Colonic mucosa (tissue), 4 donors: ENCODE measurements around the gene BLOC1S2. TPM values are rescaled to one million over a fixed set of nuclear protein-coding genes. Genes with fewer than 3 reads are reported as not detected.

Experiments used
- DNase-seq: peaks from one replicate; pipeline ENCODE4 v3.0.0-alpha.2; 2020
- H3K27ac ChIP-seq: fragments of 200-600 bp; one replicate; pipeline ENCODE4 v1.8.0; 2021
- H3K27me3 ChIP-seq: fragments of 200-600 bp; one replicate; pipeline ENCODE4 v1.8.0; 2021
- H3K36me3 ChIP-seq: fragments of 200-600 bp; one replicate; pipeline ENCODE4 v1.8.0; 2021
- H3K4me1 ChIP-seq: fragments of 200-600 bp; one replicate; pipeline ENCODE4 v1.8.0; 2021; ENCODE audit warnings: mild to moderate bottlenecking
- H3K4me3 ChIP-seq: fragments of 200-600 bp; one replicate; pipeline ENCODE4 v1.8.0; 2021
- H3K9ac ChIP-seq, 2 donors: one replicate each; pipeline ENCODE4 v1.7.0; 2013; ENCODE audit warnings: control low read depth in 2 of 2, low read depth in 2 of 2, low read length in 2 of 2
- H3K9me3 ChIP-seq: fragments of 200-600 bp; one replicate; pipeline ENCODE4 v1.8.0; 2021
- intact Hi-C: fragments of 100-400 bp; cut with DNase I; formaldehyde crosslinking; loops from one replicate; pipeline ENCODE4 v1.14.1; 2022
- total RNA-seq, 2 donors: library from RNA; stranded (reverse); fragmentation: NEBNext Ultra II Directional in 1 of 2; extraction: Animal tissue kit (Norgen Biotek cat#: 25700) in 1 of 2; gene quantifications; one replicate each; pipeline ENCODE4 v1.2.1, GENCODE V29; 2021
- TF ChIP-seq, protein P1 (sequence below): fragments of 200-600 bp; IDR thresholded peaks from one replicate; pipeline ENCODE4 v1.8.0; 2022; ENCODE audit warnings: antibody characterized with exemption, mild to moderate bottlenecking
- donor health status: healthy.
- donor health status: DM: no; HTN: no; CAD: no.
- donor health status: DM: no; HTN: no; CAD: no.

Gene BLOC1S2
- total RNA-seq, 2 donors from 2014 or later, result 20.6 to 21.5 TPM

DNA sequence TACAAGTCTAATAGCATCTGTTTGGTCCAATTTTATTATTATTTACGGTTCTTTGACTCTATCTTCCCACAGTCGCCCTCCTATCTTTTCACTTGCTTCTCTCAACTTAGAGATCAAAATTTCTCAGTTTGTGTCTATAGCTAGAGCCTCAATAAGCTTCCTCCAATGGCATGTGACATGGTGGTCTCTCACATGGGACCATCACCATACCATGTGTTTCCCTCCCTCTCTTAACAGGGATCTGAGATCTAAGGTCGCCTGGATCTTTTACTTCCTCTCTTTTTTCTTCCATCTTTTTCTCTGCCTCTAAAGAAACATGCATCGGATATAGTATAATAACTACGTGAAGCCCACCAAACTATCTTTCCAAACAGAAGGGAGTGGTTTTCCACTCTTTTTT, 41.7 kb upstream of the BLOC1S2 start:
- no peak for DNase-seq
- no peaks in the 10 kb centered on the region for H3K36me3 ChIP-seq
- no peak overlapping the region for H3K9ac ChIP-seq
- H3K27ac ChIP-seq, result no peak overlapping the region
- H3K27me3 ChIP-seq, result no peaks in the 10 kb centered on the region
- intact Hi-C loops, result no loop called here
- H3K4me3 ChIP-seq, result no peak overlapping the region
- TF ChIP-seq, protein P1, sequence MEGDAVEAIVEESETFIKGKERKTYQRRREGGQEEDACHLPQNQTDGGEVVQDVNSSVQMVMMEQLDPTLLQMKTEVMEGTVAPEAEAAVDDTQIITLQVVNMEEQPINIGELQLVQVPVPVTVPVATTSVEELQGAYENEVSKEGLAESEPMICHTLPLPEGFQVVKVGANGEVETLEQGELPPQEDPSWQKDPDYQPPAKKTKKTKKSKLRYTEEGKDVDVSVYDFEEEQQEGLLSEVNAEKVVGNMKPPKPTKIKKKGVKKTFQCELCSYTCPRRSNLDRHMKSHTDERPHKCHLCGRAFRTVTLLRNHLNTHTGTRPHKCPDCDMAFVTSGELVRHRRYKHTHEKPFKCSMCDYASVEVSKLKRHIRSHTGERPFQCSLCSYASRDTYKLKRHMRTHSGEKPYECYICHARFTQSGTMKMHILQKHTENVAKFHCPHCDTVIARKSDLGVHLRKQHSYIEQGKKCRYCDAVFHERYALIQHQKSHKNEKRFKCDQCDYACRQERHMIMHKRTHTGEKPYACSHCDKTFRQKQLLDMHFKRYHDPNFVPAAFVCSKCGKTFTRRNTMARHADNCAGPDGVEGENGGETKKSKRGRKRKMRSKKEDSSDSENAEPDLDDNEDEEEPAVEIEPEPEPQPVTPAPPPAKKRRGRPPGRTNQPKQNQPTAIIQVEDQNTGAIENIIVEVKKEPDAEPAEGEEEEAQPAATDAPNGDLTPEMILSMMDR, result no peak
- no peaks in the 10 kb centered on the region for H3K4me1 ChIP-seq
- no peaks in the 10 kb centered on the region for H3K9me3 ChIP-seq

DNA sequence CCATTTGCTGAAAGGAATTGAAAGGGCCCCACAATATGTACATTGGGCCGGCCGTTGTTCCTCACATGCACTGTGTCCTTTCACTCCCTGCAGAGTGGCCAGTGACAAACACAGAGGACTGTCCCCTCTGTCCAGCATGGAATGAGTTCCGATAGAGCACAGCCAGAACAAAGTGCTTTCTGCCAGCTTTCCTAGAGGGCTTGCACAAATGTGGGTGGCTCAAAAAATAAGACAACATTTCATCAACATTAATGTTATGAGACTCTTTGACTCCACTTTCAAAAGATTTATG, 41.2 kb upstream of the BLOC1S2 start:
- Histone ChIP-seq H3K4me1 (no peaks in the 10 kb centered on the region), H3K36me3 (no peaks in the 10 kb centered on the region), H3K9me3 (no peaks in the 10 kb centered on the region), H3K4me3 (no peak overlapping the region), H3K27ac (no peak overlapping the region), H3K9ac (no peak overlapping the region), H3K27me3 (no peaks in the 10 kb centered on the region)
- intact Hi-C loops, result no loop called here
- DNase-seq, result no peak
- TF ChIP-seq, protein P1, result no peak

DNA sequence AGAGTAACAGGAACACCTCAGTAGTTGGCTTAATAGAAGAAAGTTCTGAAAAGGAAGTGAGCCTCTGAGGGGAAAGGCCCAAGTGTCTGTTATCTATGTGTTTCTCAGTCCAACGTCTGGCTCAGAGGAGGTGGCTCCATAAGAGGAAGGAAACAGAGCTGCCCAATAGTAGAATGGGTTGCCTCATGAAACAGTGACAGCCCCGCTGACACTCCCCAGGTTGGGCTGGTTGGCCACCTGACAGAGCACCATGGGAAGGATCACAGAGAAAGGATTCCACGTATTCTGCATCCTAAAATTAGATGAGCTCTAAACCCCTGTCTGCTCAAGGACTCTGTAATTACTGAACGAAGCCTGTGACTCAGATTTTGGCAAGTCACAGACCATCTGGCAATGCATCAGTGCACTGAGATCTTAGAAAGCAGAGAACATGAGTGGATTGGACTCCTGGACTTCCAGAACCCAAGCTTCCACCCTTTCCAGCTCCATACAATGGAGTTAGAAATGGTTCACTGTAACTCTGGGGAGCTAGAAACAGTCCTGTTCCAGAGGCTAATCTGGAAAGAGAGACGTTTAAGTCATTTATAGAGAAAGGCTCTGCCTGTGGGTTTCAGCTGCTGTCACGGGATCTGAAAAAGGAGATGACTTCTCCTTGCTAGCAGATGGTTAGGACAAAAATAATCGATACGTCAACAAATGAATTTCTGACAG, 40.7 kb upstream of the BLOC1S2 start:
- Histone ChIP-seq H3K9me3 (no peaks in the 10 kb centered on the region), H3K36me3 (no peaks in the 10 kb centered on the region), H3K27ac (no peak overlapping the region), H3K4me3 (no peak overlapping the region), H3K9ac (no peak overlapping the region), H3K4me1 (no peaks in the 10 kb centered on the region), H3K27me3 (no peaks in the 10 kb centered on the region)
- intact Hi-C loops, result no loop called here
- DNase-seq, result no peak
- TF ChIP-seq, protein P1, result no peak

DNA sequence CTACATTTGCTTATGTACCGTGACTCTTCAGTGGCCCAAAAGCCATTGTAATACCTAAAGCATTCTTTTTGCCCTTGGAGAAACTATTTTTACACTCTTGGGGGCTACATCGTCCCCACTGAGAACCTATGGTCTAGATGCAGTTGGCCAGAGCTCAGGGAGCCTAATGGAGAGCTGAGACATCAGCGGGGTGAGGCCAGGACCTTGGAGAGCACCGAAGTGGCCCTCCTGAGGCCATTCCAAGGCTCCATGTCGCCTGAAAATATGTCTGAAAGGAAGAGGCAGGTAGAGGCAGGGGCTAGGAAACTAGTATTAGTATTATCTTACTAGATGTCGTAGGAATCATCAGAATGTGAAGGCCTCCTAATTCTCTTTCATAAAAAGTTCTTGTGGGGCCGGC, 38.7 kb upstream of the BLOC1S2 start:
- TF ChIP-seq, protein P1, result no peak
- intact Hi-C loops, result no loop called here
- H3K4me1 ChIP-seq, result no peaks in the 10 kb centered on the region

DNA sequence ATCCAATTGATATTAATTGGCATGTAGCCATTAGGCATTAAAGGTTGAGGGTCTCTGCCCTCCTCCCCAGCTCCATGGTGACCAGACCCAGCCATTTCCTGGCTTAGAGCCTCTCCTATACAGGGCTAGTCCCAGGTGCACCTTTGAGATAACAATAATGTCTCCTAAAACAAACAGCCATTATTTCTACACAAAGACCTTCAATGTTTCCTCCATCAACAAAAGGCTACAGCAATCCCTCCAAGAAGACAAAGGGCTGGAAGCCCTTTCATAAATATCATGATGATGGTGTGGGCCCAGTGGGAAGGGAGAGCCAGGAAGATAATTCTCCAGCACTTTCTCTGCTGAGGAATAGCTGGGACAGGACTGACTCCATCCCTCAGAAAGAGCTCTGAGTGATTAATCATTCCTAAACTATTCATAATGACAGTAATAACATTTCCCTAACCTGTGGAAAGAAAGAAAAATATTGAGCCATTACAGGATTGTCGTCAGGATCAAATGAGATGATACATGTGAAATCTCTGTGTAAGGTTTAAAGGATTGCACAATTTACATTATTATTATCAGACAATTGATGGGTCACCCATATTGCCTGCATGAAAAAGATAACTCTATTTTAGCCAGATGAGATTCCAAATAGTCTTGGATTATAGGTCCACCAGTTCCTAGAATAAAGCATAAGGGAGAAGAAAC, 33.4 kb upstream of the BLOC1S2 start:
- TF ChIP-seq, protein P1, result no peak
- H3K9ac ChIP-seq, result no peak overlapping the region
- no peak overlapping the region for H3K4me3 ChIP-seq
- H3K36me3 ChIP-seq, result no peaks in the 10 kb centered on the region
- no peak for DNase-seq
- H3K27me3 ChIP-seq, result no peaks in the 10 kb centered on the region
- H3K9me3 ChIP-seq, result no peaks in the 10 kb centered on the region
- intact Hi-C loops, result no loop called here
- no peak overlapping the region for H3K27ac ChIP-seq
- no peaks in the 10 kb centered on the region for H3K4me1 ChIP-seq

More for the DNA sequence above, 38.7 kb upstream of the BLOC1S2 start:
- H3K36me3 ChIP-seq, result no peaks in the 10 kb centered on the region
- no peak overlapping the region for H3K4me3 ChIP-seq
- no peak overlapping the region for H3K27ac ChIP-seq
- DNase-seq, result no peak
- no peaks in the 10 kb centered on the region for H3K27me3 ChIP-seq
- H3K9ac ChIP-seq, result no peak overlapping the region
- H3K9me3 ChIP-seq, result no peaks in the 10 kb centered on the region
